ENCODE results near the gene MED27. TPM values are rescaled to one million over a fixed set of nuclear protein-coding genes. Genes with fewer than 3 reads are reported as not detected.

MED27 gene
- total and polyA plus RNA-seq, 2 experiments from 2014 or later, result 17.2 to 32.1 TPM

GRCh38 chr9:132075853-132076252 lies 3.8 kb downstream of the MED27 start:
- H3K27ac ChIP-seq, result no peak overlapping the region
- no peak overlapping the region for H3K4me2 ChIP-seq
- H3K79me2 ChIP-seq, result peaks cover 86% of the 10 kb centered on the region
- no peak overlapping the region for H2AFZ ChIP-seq
- no peaks in the 10 kb centered on the region for H3K9me2 ChIP-seq (replicated peaks; ENCODE audit: insufficient read depth)
- H3K4me1 ChIP-seq (ENCODE audit: insufficient read depth), result peaks cover 8% of the 10 kb centered on the region
- H3K9me3 ChIP-seq (ENCODE audit: low read depth), result no peaks in the 10 kb centered on the region
- peaks cover 11% of the 10 kb centered on the region for H4K20me1 ChIP-seq (ENCODE audit: insufficient read depth, poor library complexity, severe bottlenecking)
- TF ChIP-seq EZH2phosphoT487 (IDR thresholded peaks at IDR 0.05; ENCODE audit: low read depth, severe bottlenecking, unreplicated experiment), result no peak
- TF ChIP-seq EZH2 (IDR thresholded peaks at IDR 0.05; ENCODE audit: borderline replicate concordance), result no peak
- no peak for TF ChIP-seq CTCF (IDR thresholded peaks at IDR 0.05; ENCODE audit: poor library complexity)
- no peaks in the 10 kb centered on the region for H3K27me3 ChIP-seq
- 97% methylated on average over 2 of the region's 2 CpGs for WGBS (ENCODE audit: low lambda C conversion rate, missing lambda C conversion rate)
- no peaks in the 10 kb centered on the region for H3K36me3 ChIP-seq (replicated peaks; ENCODE audit: insufficient read depth, low read depth)
- DNase-seq (ENCODE audit: low spot score), result no peak
- no peak overlapping the region for H3K4me3 ChIP-seq

- TF ChIP-seq CTCF (IDR thresholded peaks at IDR 0.05; ENCODE audit: poor library complexity), result no peak
- no peak for TF ChIP-seq EZH2 (IDR thresholded peaks at IDR 0.05; ENCODE audit: borderline replicate concordance)
- TF ChIP-seq EZH2phosphoT487 (IDR thresholded peaks at IDR 0.05; ENCODE audit: low read depth, severe bottlenecking, unreplicated experiment), result no peak
- peaks cover 8% of the 10 kb centered on the region for H3K4me1 ChIP-seq (ENCODE audit: insufficient read depth)
- DNase-seq (ENCODE audit: low spot score), result no peak
- no peak overlapping the region for H3K4me3 ChIP-seq
- peaks cover 93% of the 10 kb centered on the region for H3K79me2 ChIP-seq
- H2AFZ ChIP-seq, result no peak overlapping the region
- H3K27me3 ChIP-seq, result no peaks in the 10 kb centered on the region
- no peaks in the 10 kb centered on the region for H3K9me3 ChIP-seq (ENCODE audit: low read depth)
- H3K9me2 ChIP-seq (replicated peaks; ENCODE audit: insufficient read depth), result no peaks in the 10 kb centered on the region
- 87% methylated on average over 2 of the region's 2 CpGs for WGBS (ENCODE audit: low lambda C conversion rate, missing lambda C conversion rate)
- H3K4me2 ChIP-seq, result no peak overlapping the region
- peaks cover 11% of the 10 kb centered on the region for H4K20me1 ChIP-seq (ENCODE audit: insufficient read depth, poor library complexity, severe bottlenecking)
- H3K36me3 ChIP-seq (replicated peaks; ENCODE audit: insufficient read depth, low read depth), result no peaks in the 10 kb centered on the region
- H3K27ac ChIP-seq, result no peak overlapping the region
These were observed 4.9 kb downstream of the MED27 start for GRCh38 chr9:132074736-132075135.

DNA sequence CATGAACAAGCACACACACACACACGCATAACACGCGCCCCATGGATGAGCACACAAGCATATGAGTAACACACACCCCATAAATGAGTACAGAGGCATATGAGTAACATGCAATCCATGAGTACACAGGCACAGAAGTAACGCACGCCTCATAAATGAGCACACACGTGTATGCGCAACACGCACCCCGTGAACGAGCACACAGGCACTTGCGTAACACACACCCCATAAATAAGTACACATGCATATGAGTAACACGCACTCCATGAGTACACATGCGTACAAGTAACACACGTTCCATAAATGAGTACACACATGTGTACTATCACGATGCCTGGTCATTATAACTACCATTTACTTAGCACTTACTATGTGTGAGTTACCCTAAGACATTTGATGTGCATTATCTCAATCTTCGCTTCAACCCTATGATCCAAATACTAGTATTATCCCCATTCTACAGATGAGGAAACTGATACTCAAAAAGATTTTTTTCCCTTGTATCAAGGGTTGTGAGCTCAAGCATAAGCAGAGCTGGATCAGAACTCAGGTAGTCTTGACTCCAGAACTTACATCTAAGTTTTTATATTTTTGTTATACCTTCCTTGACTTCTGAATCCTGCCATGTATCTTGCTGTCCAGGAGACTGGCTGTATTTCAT lies 7.7 kb downstream of the MED27 start:
- Histone ChIP-seq H3K4me2 (no peak overlapping the region), H3K9me2 (replicated peaks; ENCODE audit: insufficient read depth) (no peaks in the 10 kb centered on the region), H3K36me3 (replicated peaks; ENCODE audit: insufficient read depth, low read depth) (no peaks in the 10 kb centered on the region), H3K4me1 (ENCODE audit: insufficient read depth) (no peaks in the 10 kb centered on the region), H2AFZ (no peak overlapping the region), H3K9me3 (ENCODE audit: low read depth) (no peaks in the 10 kb centered on the region), H3K4me3 (no peak overlapping the region), H3K79me2 (peaks cover 73% of the 10 kb centered on the region), H4K20me1 (ENCODE audit: insufficient read depth, poor library complexity, severe bottlenecking) (peaks cover 14% of the 10 kb centered on the region), H3K27ac (no peak overlapping the region), H3K27me3 (no peaks in the 10 kb centered on the region)
- TF ChIP-seq CTCF (IDR thresholded peaks at IDR 0.05; ENCODE audit: poor library complexity) (no peak), EZH2phosphoT487 (IDR thresholded peaks at IDR 0.05; ENCODE audit: low read depth, severe bottlenecking, unreplicated experiment) (no peak), EZH2 (IDR thresholded peaks at IDR 0.05; ENCODE audit: borderline replicate concordance) (no peak)
- no peak for DNase-seq (ENCODE audit: low spot score)
- 99% methylated on average over 16 of the region's 16 CpGs for WGBS (ENCODE audit: low lambda C conversion rate, missing lambda C conversion rate)

Data from hepatocyte (in vitro differentiated cells).